ENCODE results near the gene SEPTIN10.
"Not testable (repeated sequence)": the region's sequence is repeated elsewhere in the genome, so short reads cannot be mapped to it uniquely, and the experiment has no call there.

GRCh38 chr2:109628321-109628720 lies 14.6 kb upstream of the SEPTIN10 start:
- TF ChIP-seq EGR1 (conservative IDR thresholded peaks at IDR 0.05); MEF2A (IDR thresholded peaks at IDR 0.05; ENCODE audit: control insufficient read depth, low read depth, low read length); ZNF764 (CRISPR knock-in tag; IDR thresholded peaks at IDR 0.05; ENCODE audit: low read depth); MYC (IDR thresholded peaks at IDR 0.05; ENCODE audit: low read depth, low read length); MYC (CRISPR knock-in tag; IDR thresholded peaks at IDR 0.05; ENCODE audit: borderline replicate concordance, low read depth); CEBPB (tag; IDR thresholded peaks at IDR 0.05); POLR2A (conservative IDR thresholded peaks at IDR 0.05); BHLHE40 (IDR thresholded peaks at IDR 0.05; ENCODE audit: low read length); ATF1 (CRISPR knock-in tag; IDR thresholded peaks at IDR 0.05); ATF1 (tag; IDR thresholded peaks at IDR 0.05): not testable (repeated sequence)
- TF ChIP-seq, protein P1, sequence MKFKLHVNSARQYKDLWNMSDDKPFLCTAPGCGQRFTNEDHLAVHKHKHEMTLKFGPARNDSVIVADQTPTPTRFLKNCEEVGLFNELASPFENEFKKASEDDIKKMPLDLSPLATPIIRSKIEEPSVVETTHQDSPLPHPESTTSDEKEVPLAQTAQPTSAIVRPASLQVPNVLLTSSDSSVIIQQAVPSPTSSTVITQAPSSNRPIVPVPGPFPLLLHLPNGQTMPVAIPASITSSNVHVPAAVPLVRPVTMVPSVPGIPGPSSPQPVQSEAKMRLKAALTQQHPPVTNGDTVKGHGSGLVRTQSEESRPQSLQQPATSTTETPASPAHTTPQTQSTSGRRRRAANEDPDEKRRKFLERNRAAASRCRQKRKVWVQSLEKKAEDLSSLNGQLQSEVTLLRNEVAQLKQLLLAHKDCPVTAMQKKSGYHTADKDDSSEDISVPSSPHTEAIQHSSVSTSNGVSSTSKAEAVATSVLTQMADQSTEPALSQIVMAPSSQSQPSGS (CRISPR knock-in tag; IDR thresholded peaks at IDR 0.05): not testable (repeated sequence)
- TF ChIP-seq, protein P2, sequence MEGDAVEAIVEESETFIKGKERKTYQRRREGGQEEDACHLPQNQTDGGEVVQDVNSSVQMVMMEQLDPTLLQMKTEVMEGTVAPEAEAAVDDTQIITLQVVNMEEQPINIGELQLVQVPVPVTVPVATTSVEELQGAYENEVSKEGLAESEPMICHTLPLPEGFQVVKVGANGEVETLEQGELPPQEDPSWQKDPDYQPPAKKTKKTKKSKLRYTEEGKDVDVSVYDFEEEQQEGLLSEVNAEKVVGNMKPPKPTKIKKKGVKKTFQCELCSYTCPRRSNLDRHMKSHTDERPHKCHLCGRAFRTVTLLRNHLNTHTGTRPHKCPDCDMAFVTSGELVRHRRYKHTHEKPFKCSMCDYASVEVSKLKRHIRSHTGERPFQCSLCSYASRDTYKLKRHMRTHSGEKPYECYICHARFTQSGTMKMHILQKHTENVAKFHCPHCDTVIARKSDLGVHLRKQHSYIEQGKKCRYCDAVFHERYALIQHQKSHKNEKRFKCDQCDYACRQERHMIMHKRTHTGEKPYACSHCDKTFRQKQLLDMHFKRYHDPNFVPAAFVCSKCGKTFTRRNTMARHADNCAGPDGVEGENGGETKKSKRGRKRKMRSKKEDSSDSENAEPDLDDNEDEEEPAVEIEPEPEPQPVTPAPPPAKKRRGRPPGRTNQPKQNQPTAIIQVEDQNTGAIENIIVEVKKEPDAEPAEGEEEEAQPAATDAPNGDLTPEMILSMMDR (IDR thresholded peaks at IDR 0.05 in 2 of 3, conservative IDR thresholded peaks at IDR 0.05 in 1 of 3; ENCODE audit: insufficient read depth in 2 of 3, low read depth in 1 of 3, low read length in 3 of 3): not testable (repeated sequence)
- TF ChIP-seq, protein P3, sequence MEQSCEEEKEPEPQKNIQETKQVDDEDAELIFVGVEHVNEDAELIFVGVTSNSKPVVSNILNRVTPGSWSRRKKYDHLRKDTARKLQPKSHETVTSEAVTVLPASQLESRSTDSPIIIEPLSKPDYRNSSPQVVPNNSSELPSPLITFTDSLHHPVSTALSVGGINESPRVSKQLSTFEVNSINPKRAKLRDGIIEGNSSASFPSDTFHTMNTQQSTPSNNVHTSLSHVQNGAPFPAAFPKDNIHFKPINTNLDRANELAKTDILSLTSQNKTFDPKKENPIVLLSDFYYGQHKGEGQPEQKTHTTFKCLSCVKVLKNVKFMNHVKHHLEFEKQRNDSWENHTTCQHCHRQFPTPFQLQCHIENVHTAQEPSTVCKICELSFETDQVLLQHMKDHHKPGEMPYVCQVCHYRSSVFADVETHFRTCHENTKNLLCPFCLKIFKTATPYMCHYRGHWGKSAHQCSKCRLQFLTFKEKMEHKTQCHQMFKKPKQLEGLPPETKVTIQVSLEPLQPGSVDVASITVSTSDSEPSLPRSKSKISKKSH (CRISPR knock-in tag; IDR thresholded peaks at IDR 0.05): not testable (repeated sequence)

Measured in K562 (cell line).